Heart left ventricle (tissue), 13 donors: ENCODE measurements around the gene VPREB3.

Experiments used
- CTCF ChIP-seq, 12 donors: fragments of 200-600 bp; sonication (generic) in 4 of 12; IDR thresholded peaks; one replicate each; pipeline versions ENCODE4 v1.5.0 to v1.8.0; 2018 to 2022; ENCODE audit warnings: antibody characterized with exemption in 12 of 12, mild to moderate bottlenecking in 5 of 12
- POLR2A ChIP-seq, 2 donors: fragments of 450-650 bp; IDR thresholded peaks; one replicate each; pipeline ENCODE4 v1.6.1; 2017; ENCODE audit warnings: antibody characterized with exemption in 2 of 2, mild to moderate bottlenecking in 2 of 2, moderate library complexity in 2 of 2
- donor health status: ischemic (EF 13 %, LVEDD 7.1; RV severe dilation, severe dysfunction).
- donor health status: DM: no; HTN: yes; CAD: no.
- donor health status: DM: no; HTN: no; CAD: no.
- donor health status: ischemic (EF 25% LVEDD 6.9; RV normal size, moderate dysfunction).
- donor health status: ischemic (EF 25% LVEDD 5.7; RV mildly dilated, moderate dysfunction).
- donor health status: ischemic (EF 35%, LVEDD 5.7; RV mildly dilated, moderate dysfunction).
- donor health status: nonischemic (EF 11% LVEDD 7.7; RV severe dilation, severe dysfunction).
- donor health status: DM: yes; HTN: yes; CAD: no.
- donor health status: PGD.
- donor health status: ischemic (EF 29% LVEDD 5.4; RV normal size, mild dysfunction).
- donor health status: nonischemic (EF 23%, LVEDD 6.1; RV moderate dilation, normal function).

- TF ChIP-seq POLR2A (IDR thresholded peaks at IDR 0.05) (no peak), CTCF (IDR thresholded peaks at IDR 0.05) (no peak)
These were observed 37.8 kb upstream of the VPREB3 start for GRCh38 chr22:23791738-23792645.
